ENCODE results near the gene GCLM.

DNA sequence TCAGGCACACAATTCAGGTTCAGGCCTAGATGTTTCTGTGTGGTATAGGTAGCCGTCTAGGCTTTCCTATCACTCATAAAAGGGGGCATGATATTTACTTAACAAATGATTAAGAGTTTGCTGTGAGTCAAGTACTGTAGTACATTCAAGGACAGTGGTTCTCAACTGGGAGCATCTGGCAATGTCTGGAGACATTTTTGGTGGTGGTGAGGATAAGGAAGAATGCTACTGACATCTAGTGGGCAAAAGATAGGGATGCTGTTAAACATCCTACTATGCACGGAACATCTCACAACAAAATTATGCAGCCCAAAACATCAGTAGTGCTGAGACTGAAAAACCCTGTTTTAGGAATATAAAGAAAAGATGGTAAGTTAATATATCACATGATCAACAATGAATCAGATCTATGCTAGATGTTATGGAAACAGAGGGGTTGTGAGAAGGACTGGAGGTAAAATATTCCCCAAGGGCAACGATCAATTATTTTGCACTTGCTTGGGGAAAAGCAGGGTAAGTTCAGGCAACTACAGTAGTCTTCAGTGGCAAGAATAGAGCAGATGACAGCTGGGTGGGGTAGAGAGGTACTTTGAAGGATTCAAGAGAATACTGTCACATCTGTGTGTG lies 35.1 kb downstream of the GCLM start:
- TF ChIP-seq, protein P1, sequence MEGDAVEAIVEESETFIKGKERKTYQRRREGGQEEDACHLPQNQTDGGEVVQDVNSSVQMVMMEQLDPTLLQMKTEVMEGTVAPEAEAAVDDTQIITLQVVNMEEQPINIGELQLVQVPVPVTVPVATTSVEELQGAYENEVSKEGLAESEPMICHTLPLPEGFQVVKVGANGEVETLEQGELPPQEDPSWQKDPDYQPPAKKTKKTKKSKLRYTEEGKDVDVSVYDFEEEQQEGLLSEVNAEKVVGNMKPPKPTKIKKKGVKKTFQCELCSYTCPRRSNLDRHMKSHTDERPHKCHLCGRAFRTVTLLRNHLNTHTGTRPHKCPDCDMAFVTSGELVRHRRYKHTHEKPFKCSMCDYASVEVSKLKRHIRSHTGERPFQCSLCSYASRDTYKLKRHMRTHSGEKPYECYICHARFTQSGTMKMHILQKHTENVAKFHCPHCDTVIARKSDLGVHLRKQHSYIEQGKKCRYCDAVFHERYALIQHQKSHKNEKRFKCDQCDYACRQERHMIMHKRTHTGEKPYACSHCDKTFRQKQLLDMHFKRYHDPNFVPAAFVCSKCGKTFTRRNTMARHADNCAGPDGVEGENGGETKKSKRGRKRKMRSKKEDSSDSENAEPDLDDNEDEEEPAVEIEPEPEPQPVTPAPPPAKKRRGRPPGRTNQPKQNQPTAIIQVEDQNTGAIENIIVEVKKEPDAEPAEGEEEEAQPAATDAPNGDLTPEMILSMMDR (IDR thresholded peaks at IDR 0.05; ENCODE audit: insufficient read depth, low read length, poor library complexity, severe bottlenecking): peak; percentile 23
- no peak for TF ChIP-seq EZH2phosphoT487 (conservative IDR thresholded peaks at IDR 0.05; ENCODE audit: low read length)

All from SU-DHL-6 (cell line).